Body of pancreas (tissue), 4 donors: Measurements from ENCODE around the gene NR2C2. TPM values are rescaled to one million over a fixed set of nuclear protein-coding genes. Genes with fewer than 3 reads are reported as not detected.

ENCODE experiments used
- ATAC-seq: fragments of 150-250 bp; one replicate; pipeline ENCODE4 v1.9.1; 2016
- DNase-seq, 4 donors: peaks; one replicate each; pipeline ENCODE4 v3.0.0-alpha.2; 2019
- H3K27ac ChIP-seq, 4 donors: fragments of 200-600 bp; sonication (generic); 1 replicate in 3 of 4; 2 replicates in 1 of 4; pipeline versions ENCODE4 v1.5.1 to v1.6.1; 2016 to 2019; ENCODE audit warnings: mild to moderate bottlenecking in 1 of 4, mixed read lengths in 1 of 4, moderate library complexity in 1 of 4
- H3K27me3 ChIP-seq, 2 donors: fragments of 200-600 bp; sonication (generic); one replicate each; pipeline ENCODE4 v1.6.0; 2016; ENCODE audit warnings: mild to moderate bottlenecking in 1 of 2
- H3K36me3 ChIP-seq, 2 donors: fragments of 200-600 bp; sonication (generic); replicated peaks in 1 of 2; 2 replicates each; pipeline ENCODE4 v1.5.1; 2016; ENCODE audit warnings: low read depth in 2 of 2; ENCODE audit not compliant: insufficient read depth in 1 of 2
- H3K4me1 ChIP-seq: fragments of 200-600 bp; sonication (generic); one replicate; pipeline ENCODE4 v1.6.0; 2016
- H3K4me3 ChIP-seq, 2 donors: fragments of 200-600 bp; sonication (generic); 1 replicate in 1 of 2; 2 replicates in 1 of 2; pipeline ENCODE4 v1.5.1; 2016 to 2019
- H3K9me3 ChIP-seq, 3 donors: fragments of 200-600 bp; sonication (generic); 1 replicate in 2 of 3; 2 replicates in 1 of 3; pipeline ENCODE4 v1.5.1; 2016
- POLR2A ChIP-seq, 3 donors: fragments of 450-650 bp; IDR thresholded peaks; one replicate each; pipeline ENCODE4 v1.6.1; 2016; ENCODE audit warnings: antibody characterized with exemption in 3 of 3, mild to moderate bottlenecking in 2 of 3
- WGBS, 2 donors: methylation state at CpG; one replicate each; pipeline ENCODE4 v1.1.5; 2017; 5-methylcytosine and 5-hydroxymethylcytosine counted together
- intact Hi-C: fragments of 100-400 bp; cut with DNase I; formaldehyde crosslinking; loops from one replicate; pipeline ENCODE4 v1.15.1; 2023
- total RNA-seq, 2 donors: library from RNA; depleted of rRNA; stranded (reverse); fragments of >200 nt; gene quantifications; one replicate each; pipeline ENCODE4 v1.1.0, GENCODE V29; 2016
- TF ChIP-seq, protein P1 (sequence below), 7 experiments: fragments of 450-650 bp in 4 of 7; fragments of 200-600 bp in 3 of 7; sonication (generic) in 3 of 7; IDR thresholded peaks; one replicate each; pipeline ENCODE4 v1.5.1; 2016 to 2019; ENCODE audit warnings: antibody characterized with exemption in 7 of 7

NR2C2 gene
- total RNA-seq, 2 donors from 2014 or later = 16.9 to 22.1 TPM

DNA sequence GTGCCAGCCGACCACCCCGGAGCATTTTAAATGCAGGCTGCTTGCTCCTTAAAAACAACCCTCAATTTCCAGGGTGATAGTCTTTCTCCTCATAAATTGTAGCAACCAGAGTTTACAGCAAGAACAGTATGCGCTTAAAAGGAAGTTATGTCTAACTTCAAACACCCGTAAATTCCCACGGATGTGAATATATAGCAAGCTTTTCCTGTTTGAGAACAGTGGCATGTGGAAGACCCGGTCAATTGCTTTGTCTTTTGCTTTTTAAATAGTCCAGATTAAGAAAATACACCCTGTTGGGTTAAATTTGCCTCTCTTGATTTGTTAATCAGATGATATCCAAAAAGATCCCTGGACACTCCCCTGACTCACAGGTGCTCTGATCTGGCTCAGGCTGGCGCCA is 96.9 kb downstream of the NR2C2 start:
- H3K36me3 ChIP-seq = peaks cover 0 to 24% of the 10 kb centered on the region in 2 donors
- H3K27ac ChIP-seq = no peak overlapping the region
- H3K4me3 ChIP-seq = no peak overlapping the region
- no peak for DNase-seq
- no peaks in the 10 kb centered on the region for H3K27me3 ChIP-seq
- no peaks in the 10 kb centered on the region for H3K9me3 ChIP-seq
- intact Hi-C loops = no loop called here
- H3K4me1 ChIP-seq = no peaks in the 10 kb centered on the region
- no peak for ATAC-seq
- TF ChIP-seq, protein P1, sequence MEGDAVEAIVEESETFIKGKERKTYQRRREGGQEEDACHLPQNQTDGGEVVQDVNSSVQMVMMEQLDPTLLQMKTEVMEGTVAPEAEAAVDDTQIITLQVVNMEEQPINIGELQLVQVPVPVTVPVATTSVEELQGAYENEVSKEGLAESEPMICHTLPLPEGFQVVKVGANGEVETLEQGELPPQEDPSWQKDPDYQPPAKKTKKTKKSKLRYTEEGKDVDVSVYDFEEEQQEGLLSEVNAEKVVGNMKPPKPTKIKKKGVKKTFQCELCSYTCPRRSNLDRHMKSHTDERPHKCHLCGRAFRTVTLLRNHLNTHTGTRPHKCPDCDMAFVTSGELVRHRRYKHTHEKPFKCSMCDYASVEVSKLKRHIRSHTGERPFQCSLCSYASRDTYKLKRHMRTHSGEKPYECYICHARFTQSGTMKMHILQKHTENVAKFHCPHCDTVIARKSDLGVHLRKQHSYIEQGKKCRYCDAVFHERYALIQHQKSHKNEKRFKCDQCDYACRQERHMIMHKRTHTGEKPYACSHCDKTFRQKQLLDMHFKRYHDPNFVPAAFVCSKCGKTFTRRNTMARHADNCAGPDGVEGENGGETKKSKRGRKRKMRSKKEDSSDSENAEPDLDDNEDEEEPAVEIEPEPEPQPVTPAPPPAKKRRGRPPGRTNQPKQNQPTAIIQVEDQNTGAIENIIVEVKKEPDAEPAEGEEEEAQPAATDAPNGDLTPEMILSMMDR (IDR thresholded peaks at IDR 0.05) = no peak
- no peak for TF ChIP-seq POLR2A (IDR thresholded peaks at IDR 0.05)
- 71 to 83% methylated on average over 7 of the region's 7 CpGs for WGBS, 2 donors

DNA sequence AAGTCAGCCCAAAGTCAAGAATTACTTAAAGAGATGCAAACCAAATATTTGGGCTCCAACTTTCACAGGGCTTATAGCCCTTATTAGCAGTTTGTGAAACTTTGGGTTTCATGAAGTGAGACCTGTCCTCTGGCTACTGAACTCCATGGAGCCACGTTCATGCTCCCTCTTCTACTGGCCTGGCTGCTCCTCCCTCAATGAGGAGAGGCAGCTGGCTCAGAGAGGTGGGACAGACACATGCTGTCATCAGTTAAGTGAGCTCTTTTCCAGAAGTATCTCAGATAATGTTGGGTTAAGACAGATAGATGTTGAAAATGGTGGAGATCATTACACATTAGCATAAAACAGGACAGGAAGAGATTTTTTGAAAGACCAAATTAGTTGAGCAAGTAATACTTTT is 98.3 kb downstream of the NR2C2 start:
- TF ChIP-seq POLR2A (IDR thresholded peaks at IDR 0.05) = no peak
- TF ChIP-seq, protein P1 (IDR thresholded peaks at IDR 0.05) = no peak
- no peak for DNase-seq
- Histone ChIP-seq H3K27me3 (no peaks in the 10 kb centered on the region), H3K4me3 (no peak overlapping the region), H3K4me1 (peaks cover 9% of the 10 kb centered on the region), H3K9me3 (no peaks in the 10 kb centered on the region), H3K27ac (no peak overlapping the region), H3K36me3 (peaks cover 0 to 28% of the 10 kb centered on the region in 2 donors)
- intact Hi-C loops = no loop called here
- no peak for ATAC-seq
- WGBS, 2 donors = 77 to 100% methylated on average over 1 of the region's 1 CpG

DNA sequence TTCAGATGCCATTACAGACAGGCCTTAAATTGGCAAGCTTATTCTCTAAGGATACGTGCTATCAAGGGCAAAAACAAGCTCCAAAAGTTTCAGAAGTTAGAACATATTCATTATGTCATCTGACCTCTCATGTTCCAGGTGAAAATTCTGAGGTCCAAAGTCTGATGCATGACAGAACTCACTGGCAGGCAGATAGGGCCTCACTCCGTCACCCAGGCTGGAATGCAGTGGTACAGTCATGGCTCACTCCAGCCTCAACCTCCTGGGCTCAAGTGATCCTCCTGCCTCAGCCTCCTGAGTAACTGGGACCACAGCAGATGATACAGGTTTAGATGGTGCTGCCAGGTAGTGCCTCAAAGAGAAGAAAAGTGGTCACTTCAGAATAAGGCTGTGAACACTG is 102.2 kb downstream of the NR2C2 start:
- peaks cover 9% of the 10 kb centered on the region for H3K4me1 ChIP-seq
- no peaks in the 10 kb centered on the region for H3K9me3 ChIP-seq
- TF ChIP-seq, protein P1 (IDR thresholded peaks at IDR 0.05) = no peak
- no peak for TF ChIP-seq POLR2A (IDR thresholded peaks at IDR 0.05)
- H3K36me3 ChIP-seq = peaks cover 0 to 32% of the 10 kb centered on the region in 2 donors
- intact Hi-C loops = no loop called here
- H3K27ac ChIP-seq = no peak overlapping the region
- ATAC-seq (no peak), DNase-seq (no peak)
- 71 to 97% methylated on average over 2 of the region's 2 CpGs for WGBS, 2 donors
- no peaks in the 10 kb centered on the region for H3K27me3 ChIP-seq
- no peak overlapping the region for H3K4me3 ChIP-seq

DNA sequence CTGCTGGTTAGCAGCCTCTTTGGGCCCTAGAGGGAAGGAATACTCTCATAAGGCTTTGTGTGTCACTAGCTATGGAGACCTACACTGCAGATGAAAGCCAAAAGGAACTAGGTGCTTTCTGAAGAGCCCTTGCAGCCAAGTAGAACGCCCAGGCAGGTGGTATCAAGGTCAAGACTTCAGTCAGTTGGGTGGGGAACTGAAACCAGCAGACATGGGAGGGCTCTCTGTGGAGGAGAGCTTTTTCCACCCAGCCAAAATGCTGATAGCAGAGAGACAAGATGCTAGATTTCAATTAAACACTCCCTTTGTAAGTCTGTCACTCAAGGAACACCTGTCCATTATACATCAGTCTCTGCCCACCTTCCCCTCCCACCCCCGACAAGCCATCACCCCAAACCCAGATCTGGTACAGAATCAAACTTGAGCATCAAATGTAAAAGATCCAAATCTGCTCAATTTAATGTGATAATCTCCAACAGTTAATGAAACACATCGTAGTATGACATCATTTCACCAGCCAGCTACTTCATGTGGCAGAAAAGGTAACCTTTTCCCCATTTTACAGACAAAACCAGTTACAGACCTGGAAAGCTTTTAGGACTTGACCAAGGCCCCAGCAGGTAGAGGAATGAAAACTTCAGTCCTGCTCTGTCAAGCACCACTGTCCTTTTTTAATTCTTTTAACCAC is 103.2 kb downstream of the NR2C2 start:
- Histone ChIP-seq H3K4me1 (peaks cover 9% of the 10 kb centered on the region), H3K27ac (no peak overlapping the region), H3K4me3 (no peak overlapping the region), H3K9me3 (no peaks in the 10 kb centered on the region), H3K27me3 (no peaks in the 10 kb centered on the region), H3K36me3 (peaks cover 0 to 29% of the 10 kb centered on the region in 2 donors)
- intact Hi-C loops = no loop called here
- ATAC-seq = no peak
- TF ChIP-seq, protein P1 (IDR thresholded peaks at IDR 0.05) = no peak
- no peak for TF ChIP-seq POLR2A (IDR thresholded peaks at IDR 0.05)
- 63 to 69% methylated on average over 3 of the region's 3 CpGs for WGBS, 2 donors
- DNase-seq = no peak

DNA sequence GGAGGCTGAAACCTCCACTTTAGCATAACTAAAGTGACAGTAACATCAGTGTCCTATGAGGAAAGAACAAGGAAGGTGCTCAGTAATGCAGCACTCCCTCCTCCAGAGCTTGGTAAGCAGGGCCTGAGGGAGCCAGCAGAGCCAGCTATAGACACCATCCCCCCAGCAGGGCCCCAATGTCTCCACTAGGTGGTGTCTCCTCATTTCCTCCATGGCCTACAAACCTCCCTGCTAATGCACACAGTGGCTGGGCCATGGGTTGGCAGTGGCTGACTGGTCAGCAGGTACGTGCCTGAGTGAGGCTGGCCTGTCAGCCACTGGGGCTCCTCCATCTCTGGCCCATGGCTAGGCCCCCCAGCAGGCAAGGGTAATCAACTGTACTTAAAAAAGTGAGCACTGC is 104.1 kb downstream of the NR2C2 start:
- ATAC-seq = peak; percentile 76

More for the DNA sequence above, 104.1 kb downstream of the NR2C2 start:
- intact Hi-C loops = no loop called here
- DNase-seq = peak; percentile 31 to 48 (median 34)
- H3K4me1 ChIP-seq = peaks cover 9% of the 10 kb centered on the region
- 65% methylated on average over 1 of the region's 1 CpG; no CpG with 5 or more reads in 1 of the 2 donors for WGBS, 2 donors
- no peak overlapping the region for H3K27ac ChIP-seq
- peaks cover 0 to 25% of the 10 kb centered on the region in 2 donors for H3K36me3 ChIP-seq
- no peaks in the 10 kb centered on the region for H3K9me3 ChIP-seq
- H3K4me3 ChIP-seq = no peak overlapping the region
- TF ChIP-seq, protein P1 (IDR thresholded peaks at IDR 0.05) = peak; percentile 4 to 47 (median 26)
- no peak for TF ChIP-seq POLR2A (IDR thresholded peaks at IDR 0.05)
- no peaks in the 10 kb centered on the region for H3K27me3 ChIP-seq
